Caco-2 (cell line): ENCODE data around the gene BZW2. TPM values are rescaled to one million over a fixed set of nuclear protein-coding genes. Genes with fewer than 3 reads are reported as not detected.

Experiments used
- BruUV-seq: library from RNA; stranded (reverse); fragments of 400-500 nt; replicated peaks from 2 replicates; lab custom pipeline; 2021; lab: Mats Ljungman, UMichigan
- CTCF ChIA-PET: fragments of 300-600 bp; sonication (Branson Sonifier 250); formaldehyde crosslinking; loops from one replicate; lab custom pipeline; 2022; ENCODE audit warnings: antibody characterized with exemption; lab: Charles Lee
- POLR2A ChIA-PET: fragments of 300-600 bp; sonication (Branson Sonifier 250); formaldehyde crosslinking; loops from one replicate; lab custom pipeline; 2022; ENCODE audit warnings: antibody characterized with exemption; lab: Charles Lee
- DNase-seq, 2 experiments: peaks; one replicate each; pipeline versions ENCODE4 v3.0.0 to v3.0.0-alpha.2; 2020 to 2022
- H3K27me3 ChIP-seq: replicated peaks from 2 replicates; pipeline ENCODE4 v1.6.0; 2011; ENCODE audit warnings: low read length; ENCODE audit not compliant: control insufficient read depth, insufficient read depth
- H3K36me3 ChIP-seq: 2 replicates; pipeline ENCODE4 v1.5.1; 2011; ENCODE audit warnings: low read length; ENCODE audit not compliant: control insufficient read depth, insufficient read depth
- H3K4me1 ChIP-seq: fragments of 250-450 bp; sonication (Bioruptor Pico); 2 replicates; pipeline ENCODE4 v1.5.1; 2020; ENCODE audit warnings: mild to moderate bottlenecking
- H3K4me3 ChIP-seq: 2 replicates; pipeline ENCODE4 v1.5.1; 2011; ENCODE audit warnings: low read depth, mild to moderate bottlenecking, control low read depth, low read length
- H3K9me3 ChIP-seq: fragments of 250-450 bp; sonication (Bioruptor Pico); 2 replicates; pipeline ENCODE4 v1.5.1; 2020; ENCODE audit warnings: mild to moderate bottlenecking, moderate library complexity
- H3K27ac Mint-ChIP-seq: one replicate; pipeline ENCODE4 v1.8.0; 2022; ENCODE audit warnings: mixed read lengths; ENCODE audit not compliant: unreplicated experiment
- H3K27me3 Mint-ChIP-seq: one replicate; pipeline ENCODE4 v1.8.0; 2022; ENCODE audit warnings: mixed read lengths; ENCODE audit not compliant: insufficient read depth, unreplicated experiment
- H3K36me3 Mint-ChIP-seq: one replicate; pipeline ENCODE4 v1.8.0; 2022; ENCODE audit warnings: mild to moderate bottlenecking, mixed read lengths; ENCODE audit not compliant: insufficient read depth, unreplicated experiment
- H3K4me1 Mint-ChIP-seq: one replicate; pipeline ENCODE4 v1.8.0; 2022; ENCODE audit warnings: low read depth, mixed read lengths; ENCODE audit not compliant: unreplicated experiment
- H3K4me3 Mint-ChIP-seq: one replicate; pipeline ENCODE4 v1.8.0; 2022; ENCODE audit warnings: mild to moderate bottlenecking, moderate library complexity, mixed read lengths; ENCODE audit not compliant: unreplicated experiment
- H3K9me3 Mint-ChIP-seq: one replicate; pipeline ENCODE4 v1.8.0; 2022; ENCODE audit warnings: mixed read lengths; ENCODE audit not compliant: unreplicated experiment
- CTCF ChIP-seq, 2 experiments: fragments of 200-600 bp in 1 of 2; IDR thresholded peaks; 1 replicate in 1 of 2; 2 replicates in 1 of 2; pipeline versions ENCODE4 v1.5.1 to v1.8.0; 2011 to 2022; ENCODE audit warnings: antibody characterized with exemption in 1 of 2, control low read depth in 1 of 2, inconsistent platforms in 1 of 2, low read depth in 1 of 2, low read length in 1 of 2, mild to moderate bottlenecking in 1 of 2, moderate library complexity in 1 of 2; ENCODE audit not compliant: insufficient read depth in 1 of 2, severe bottlenecking in 1 of 2, unreplicated experiment in 1 of 2
- intact Hi-C: fragments of 100-400 bp; cut with micrococcal nuclease; formaldehyde crosslinking; loops from one replicate; pipeline ENCODE4 v1.10.0; 2022; ENCODE audit not compliant: unreplicated experiment
- total RNA-seq: library from RNA; stranded (reverse); gene quantifications from 2 replicates; pipeline ENCODE4 v1.2.3, GENCODE V29; 2022

The BZW2 gene
- total RNA-seq, 1 experiment from 2014 or later: 148 TPM

GRCh38 chr7:16619979-16620408, 26.0 kb upstream of the BZW2 start:
- peaks cover 72% of the 10 kb centered on the region for H3K36me3 Mint-ChIP-seq
- intact Hi-C loops: no loop called here
- H3K4me3 Mint-ChIP-seq: no peak overlapping the region
- no peak overlapping the region for H3K27ac Mint-ChIP-seq
- H3K4me1 ChIP-seq: no peaks in the 10 kb centered on the region
- H3K4me3 ChIP-seq: no peak overlapping the region
- no peak for DNase-seq
- TF ChIP-seq CTCF (IDR thresholded peaks at IDR 0.05; ENCODE audit: insufficient read depth in 1 of 2, low read depth in 1 of 2, low read length in 1 of 2, severe bottlenecking in 1 of 2, unreplicated experiment in 1 of 2): no peak
- CTCF ChIA-PET: no interaction called here
- POLR2A ChIA-PET: no interaction called here
- no peaks in the 10 kb centered on the region for H3K27me3 Mint-ChIP-seq
- no TSS peak for BruUV-seq
- peaks cover 2% of the 10 kb centered on the region; the same call in 1 of the 2 replicates for H3K36me3 ChIP-seq
- peaks cover 6% of the 10 kb centered on the region for H3K4me1 Mint-ChIP-seq
- no peaks in the 10 kb centered on the region for H3K9me3 ChIP-seq
- H3K9me3 Mint-ChIP-seq: no peaks in the 10 kb centered on the region
- no peaks in the 10 kb centered on the region for H3K27me3 ChIP-seq

- Histone ChIP-seq H3K4me3 (no peak overlapping the region), H3K9me3 (no peaks in the 10 kb centered on the region), H3K4me1 (no peaks in the 10 kb centered on the region), H3K36me3 (peaks cover 1% of the 10 kb centered on the region; the same call in 1 of the 2 replicates), H3K27me3 (no peaks in the 10 kb centered on the region)
- Mint-ChIP-seq H3K27ac (no peak overlapping the region), H3K4me3 (no peak overlapping the region), H3K9me3 (no peaks in the 10 kb centered on the region), H3K27me3 (no peaks in the 10 kb centered on the region), H3K36me3 (peaks cover 54% of the 10 kb centered on the region), H3K4me1 (peaks cover 6% of the 10 kb centered on the region)
- intact Hi-C loops: no loop called here
- no peak for TF ChIP-seq CTCF (IDR thresholded peaks at IDR 0.05; ENCODE audit: insufficient read depth in 1 of 2, low read depth in 1 of 2, low read length in 1 of 2, severe bottlenecking in 1 of 2, unreplicated experiment in 1 of 2)
- ChIA-PET POLR2A (no interaction called here), CTCF (no interaction called here)
- DNase-seq: no peak
- no TSS peak for BruUV-seq
Observed at GRCh38 chr7:16626388-16626787, 19.6 kb upstream of the BZW2 start.

DNA sequence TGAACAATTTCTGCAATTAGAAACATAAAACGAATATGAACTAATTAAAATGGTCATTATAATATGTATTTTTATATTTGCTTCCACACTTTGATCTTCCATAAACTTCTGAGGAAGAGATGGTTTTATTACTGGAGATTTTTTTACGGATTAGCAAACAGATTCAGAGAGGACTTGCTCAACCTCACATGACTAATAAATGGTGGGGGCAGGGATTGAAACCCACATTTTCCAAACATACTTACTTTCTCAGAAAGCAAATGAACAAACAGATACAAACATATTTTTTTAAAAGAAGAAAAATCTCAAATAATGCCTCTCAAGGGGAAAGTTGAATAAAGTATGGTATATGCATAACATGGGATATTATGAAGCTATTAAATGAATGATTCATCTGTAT, 18.7 kb upstream of the BZW2 start:
- H3K9me3 Mint-ChIP-seq: no peaks in the 10 kb centered on the region
- H3K4me3 Mint-ChIP-seq: no peak overlapping the region
- CTCF ChIA-PET: no interaction called here
- no peak for DNase-seq
- no TSS peak for BruUV-seq
- H3K9me3 ChIP-seq: no peaks in the 10 kb centered on the region
- POLR2A ChIA-PET: no interaction called here
- no peak overlapping the region for H3K4me3 ChIP-seq
- no peaks in the 10 kb centered on the region for H3K27me3 ChIP-seq
- peaks cover 1% of the 10 kb centered on the region; the same call in 1 of the 2 replicates for H3K36me3 ChIP-seq
- no peaks in the 10 kb centered on the region for H3K4me1 ChIP-seq
- TF ChIP-seq CTCF (IDR thresholded peaks at IDR 0.05; ENCODE audit: insufficient read depth in 1 of 2, low read depth in 1 of 2, low read length in 1 of 2, severe bottlenecking in 1 of 2, unreplicated experiment in 1 of 2): no peak
- H3K27me3 Mint-ChIP-seq: no peaks in the 10 kb centered on the region
- H3K27ac Mint-ChIP-seq: no peak overlapping the region
- peaks cover 54% of the 10 kb centered on the region for H3K36me3 Mint-ChIP-seq
- intact Hi-C loops: no loop called here
- H3K4me1 Mint-ChIP-seq: peaks cover 12% of the 10 kb centered on the region
